ENCODE results near the gene FHIT. TPM values are rescaled to one million over a fixed set of nuclear protein-coding genes. Genes with fewer than 3 reads are reported as not detected.

FHIT gene
- total and polyA plus RNA-seq, 10 of the 15 experiments (the other 5 are each of a cell fraction or from before 2014, with no cell fraction given) = 4.2 to 14.9 (median 9.4) TPM

DNA sequence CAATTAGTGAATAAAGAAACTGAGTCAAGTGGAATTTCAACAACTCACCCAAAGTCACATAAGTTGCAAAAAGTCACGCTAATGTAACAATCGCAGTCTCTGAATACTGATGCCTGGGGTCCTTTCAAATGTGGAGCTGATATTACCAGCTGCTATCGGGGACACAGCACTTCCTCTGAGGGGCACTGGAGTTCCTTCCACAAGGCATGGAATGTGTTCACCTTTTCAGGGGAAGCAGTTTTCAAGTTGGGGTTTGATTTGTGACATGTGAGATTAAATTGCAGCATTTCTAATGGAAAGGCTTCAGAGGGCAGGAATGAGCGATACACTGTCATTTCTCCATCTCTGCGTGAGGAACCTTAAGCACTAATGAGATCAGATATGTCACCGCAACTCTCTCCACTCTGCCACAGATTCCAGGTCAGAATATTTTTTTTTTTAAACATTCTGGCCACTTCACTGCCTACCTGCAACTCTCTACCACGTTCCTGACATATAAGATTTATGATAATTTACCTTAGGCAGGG is 1394.3 kb downstream of the FHIT start:
- Histone ChIP-seq H3K4me2 (ENCODE audit: control insufficient read depth, insufficient read depth) (no peak overlapping the region), H3K27ac (ENCODE audit: control insufficient read depth, insufficient read depth) (no peak overlapping the region), H3K4me1 (ENCODE audit: control insufficient read depth, insufficient read depth, low read length) (no peaks in the 10 kb centered on the region), H2AFZ (ENCODE audit: control insufficient read depth, low read depth, low read length) (no peak overlapping the region), H4K20me1 (ENCODE audit: control insufficient read depth, insufficient read depth) (no peaks in the 10 kb centered on the region), H3K27me3 (replicated peaks in 1 of 2; ENCODE audit: control insufficient read depth in 2 of 2, insufficient read depth in 2 of 2, low read length in 1 of 2) (no peaks in the 10 kb centered on the region), H3K4me3 (no peak overlapping the region), H3K36me3 (ENCODE audit: control insufficient read depth in 2 of 2, insufficient read depth in 2 of 2, low read length in 1 of 2) (no peaks in the 10 kb centered on the region), H3K9me3 (replicated peaks; ENCODE audit: control insufficient read depth, insufficient read depth, low read length) (no peaks in the 10 kb centered on the region), H3K79me2 (ENCODE audit: control insufficient read depth, insufficient read depth, low read length) (no peaks in the 10 kb centered on the region), H3K9ac (ENCODE audit: control insufficient read depth, insufficient read depth, low read length) (no peak overlapping the region)
- WGBS (ENCODE audit: insufficient coverage, insufficient replicate concordance, low lambda C conversion rate, missing lambda C conversion rate) = 79% methylated on average over 7 of the region's 7 CpGs
- no peak for DNase-seq (ENCODE audit: low read depth, low spot score)
- in situ Hi-C loops (cut with MboI) = no loop called here
- intact Hi-C loops (cut with micrococcal nuclease; ENCODE audit: unreplicated experiment) = loop anchor here (1.0 to 10.0 kb wide), 5 partner anchors 282 to 862 kb away; no protein-coding TSS in a partner anchor
- ChIA-PET SMC1A (ENCODE audit: uncharacterized antibody, unreplicated experiment) (interaction anchor here (0.6 to 5.2 kb wide), 32 partner anchors 11 to 1032 kb away, joined by 3 to 57 read pairs (median 4); no protein-coding TSS in a partner anchor), RAD21 (ENCODE audit: unreplicated experiment) (interaction anchor here (0.6 to 2.7 kb wide), 24 partner anchors 11 to 1032 kb away, joined by 3 to 42 read pairs (median 4); no protein-coding TSS in a partner anchor), POLR2A (interaction anchor here (0.7 kb wide), 1 partner anchor 289 kb away, joined by 3 read pairs; no protein-coding TSS in a partner anchor), CTCF (interaction anchor here (0.6 to 10.6 kb wide), 35 partner anchors 9 to 1216 kb away, joined by 3 to 119 read pairs (median 4); no protein-coding TSS in a partner anchor)
- ATAC-seq = no peak
- TF ChIP-seq KAT2A (conservative IDR thresholded peaks at IDR 0.05; ENCODE audit: control insufficient read depth, low read depth, low read length) (no peak), EED (IDR thresholded peaks at IDR 0.05; ENCODE audit: low read depth) (no peak), IKZF2 (IDR thresholded peaks at IDR 0.05) (no peak), TAF1 (IDR thresholded peaks at IDR 0.05; ENCODE audit: borderline replicate concordance, low read depth, low read length) (no peak), PAX8 (IDR thresholded peaks at IDR 0.05) (no peak), PKNOX1 (IDR thresholded peaks at IDR 0.05) (no peak), CEBPB (IDR thresholded peaks at IDR 0.05; ENCODE audit: borderline replicate concordance in 1 of 2, low read depth in 2 of 2, low read length in 2 of 2) (no peak), RAD21 (IDR thresholded peaks at IDR 0.05; ENCODE audit: insufficient read depth, low read depth, low read length) (no peak), IRF5 (IDR thresholded peaks at IDR 0.05; ENCODE audit: borderline replicate concordance) (no peak), FOXM1 (IDR thresholded peaks at IDR 0.05; ENCODE audit: low read depth, low read length) (no peak), ELK1 (IDR thresholded peaks at IDR 0.05; ENCODE audit: low read depth, low read length) (no peak), MYB (IDR thresholded peaks at IDR 0.05; ENCODE audit: borderline replicate concordance, low read depth, low read length) (no peak)
- TF ChIP-seq, protein P1, sequence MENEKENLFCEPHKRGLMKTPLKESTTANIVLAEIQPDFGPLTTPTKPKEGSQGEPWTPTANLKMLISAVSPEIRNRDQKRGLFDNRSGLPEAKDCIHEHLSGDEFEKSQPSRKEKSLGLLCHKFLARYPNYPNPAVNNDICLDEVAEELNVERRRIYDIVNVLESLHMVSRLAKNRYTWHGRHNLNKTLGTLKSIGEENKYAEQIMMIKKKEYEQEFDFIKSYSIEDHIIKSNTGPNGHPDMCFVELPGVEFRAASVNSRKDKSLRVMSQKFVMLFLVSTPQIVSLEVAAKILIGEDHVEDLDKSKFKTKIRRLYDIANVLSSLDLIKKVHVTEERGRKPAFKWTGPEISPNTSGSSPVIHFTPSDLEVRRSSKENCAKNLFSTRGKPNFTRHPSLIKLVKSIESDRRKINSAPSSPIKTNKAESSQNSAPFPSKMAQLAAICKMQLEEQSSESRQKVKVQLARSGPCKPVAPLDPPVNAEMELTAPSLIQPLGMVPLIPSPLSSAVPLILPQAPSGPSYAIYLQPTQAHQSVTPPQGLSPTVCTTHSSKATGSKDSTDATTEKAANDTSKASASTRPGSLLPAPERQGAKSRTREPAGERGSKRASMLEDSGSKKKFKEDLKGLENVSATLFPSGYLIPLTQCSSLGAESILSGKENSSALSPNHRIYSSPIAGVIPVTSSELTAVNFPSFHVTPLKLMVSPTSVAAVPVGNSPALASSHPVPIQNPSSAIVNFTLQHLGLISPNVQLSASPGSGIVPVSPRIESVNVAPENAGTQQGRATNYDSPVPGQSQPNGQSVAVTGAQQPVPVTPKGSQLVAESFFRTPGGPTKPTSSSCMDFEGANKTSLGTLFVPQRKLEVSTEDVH (IDR thresholded peaks at IDR 0.05; ENCODE audit: low read depth, partially characterized antibody) = no peak
- TF ChIP-seq, protein P2, sequence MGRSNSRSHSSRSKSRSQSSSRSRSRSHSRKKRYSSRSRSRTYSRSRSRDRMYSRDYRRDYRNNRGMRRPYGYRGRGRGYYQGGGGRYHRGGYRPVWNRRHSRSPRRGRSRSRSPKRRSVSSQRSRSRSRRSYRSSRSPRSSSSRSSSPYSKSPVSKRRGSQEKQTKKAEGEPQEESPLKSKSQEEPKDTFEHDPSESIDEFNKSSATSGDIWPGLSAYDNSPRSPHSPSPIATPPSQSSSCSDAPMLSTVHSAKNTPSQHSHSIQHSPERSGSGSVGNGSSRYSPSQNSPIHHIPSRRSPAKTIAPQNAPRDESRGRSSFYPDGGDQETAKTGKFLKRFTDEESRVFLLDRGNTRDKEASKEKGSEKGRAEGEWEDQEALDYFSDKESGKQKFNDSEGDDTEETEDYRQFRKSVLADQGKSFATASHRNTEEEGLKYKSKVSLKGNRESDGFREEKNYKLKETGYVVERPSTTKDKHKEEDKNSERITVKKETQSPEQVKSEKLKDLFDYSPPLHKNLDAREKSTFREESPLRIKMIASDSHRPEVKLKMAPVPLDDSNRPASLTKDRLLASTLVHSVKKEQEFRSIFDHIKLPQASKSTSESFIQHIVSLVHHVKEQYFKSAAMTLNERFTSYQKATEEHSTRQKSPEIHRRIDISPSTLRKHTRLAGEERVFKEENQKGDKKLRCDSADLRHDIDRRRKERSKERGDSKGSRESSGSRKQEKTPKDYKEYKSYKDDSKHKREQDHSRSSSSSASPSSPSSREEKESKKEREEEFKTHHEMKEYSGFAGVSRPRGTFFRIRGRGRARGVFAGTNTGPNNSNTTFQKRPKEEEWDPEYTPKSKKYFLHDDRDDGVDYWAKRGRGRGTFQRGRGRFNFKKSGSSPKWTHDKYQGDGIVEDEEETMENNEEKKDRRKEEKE (IDR thresholded peaks at IDR 0.05) = no peak
- FAIRE-seq = no peak
- BruUV-seq (replicated peaks) = no TSS peak
